Peyer's patch (tissue), 4 donors: ENCODE data around the gene TRIM46. TPM values are rescaled to one million over a fixed set of nuclear protein-coding genes. Genes with fewer than 3 reads are reported as not detected.
"Not testable (repeated sequence)": the region's sequence is repeated elsewhere in the genome, so short reads cannot be mapped to it uniquely, and the experiment has no call there.

Experiments used
- DNase-seq, 3 donors: peaks; one replicate each; pipeline ENCODE4 v3.0.0-alpha.2; 2017 to 2019
- H3K27ac ChIP-seq, 4 donors: fragments of 200-600 bp; sonication (generic); one replicate each; pipeline ENCODE4 v1.5.1; 2016 to 2019
- H3K27me3 ChIP-seq, 2 donors: fragments of 200-600 bp; sonication (generic); one replicate each; pipeline ENCODE4 v1.5.1; 2019
- H3K36me3 ChIP-seq, 3 donors: fragments of 200-600 bp; sonication (generic); one replicate each; pipeline ENCODE4 v1.5.1; 2016 to 2019
- H3K4me1 ChIP-seq, 4 donors: fragments of 200-600 bp; sonication (generic); one replicate each; pipeline ENCODE4 v1.5.1; 2016 to 2019
- H3K4me3 ChIP-seq, 4 donors: fragments of 200-600 bp; sonication (generic); 1 replicate in 3 of 4; 2 replicates in 1 of 4; pipeline ENCODE4 v1.5.1; 2016 to 2019; ENCODE audit warnings: mild to moderate bottlenecking in 1 of 4
- H3K9me3 ChIP-seq, 4 donors: fragments of 200-600 bp; sonication (generic); one replicate each; pipeline ENCODE4 v1.5.1; 2016 to 2019; ENCODE audit warnings: mild to moderate bottlenecking in 1 of 4
- POLR2A ChIP-seq, 2 donors: fragments of 450-650 bp; IDR thresholded peaks; one replicate each; pipeline ENCODE4 v1.5.1; 2017; ENCODE audit warnings: antibody characterized with exemption in 2 of 2, mild to moderate bottlenecking in 2 of 2, moderate library complexity in 2 of 2
- total RNA-seq, 4 donors: library from RNA; depleted of rRNA; stranded (reverse); fragments of >200 nt; gene quantifications; one replicate each; pipeline ENCODE4 v1.1.0, GENCODE V29; 2016
- TF ChIP-seq, protein P1 (sequence below), 6 experiments: fragments of 450-650 bp in 4 of 6; fragments of 200-600 bp in 2 of 6; sonication (generic) in 1 of 6; IDR thresholded peaks; one replicate each; pipeline ENCODE4 v1.5.1; 2017 to 2019; ENCODE audit warnings: antibody characterized with exemption in 6 of 6, mild to moderate bottlenecking in 3 of 6, moderate library complexity in 1 of 6

Gene TRIM46
- total RNA-seq, 4 donors from 2014 or later, result not detected

GRCh38 chr1:155140630-155140953 lies 33.1 kb upstream of the TRIM46 start:
- DNase-seq, result no peak
- Histone ChIP-seq H3K36me3 (peaks cover 0 to 4% (median 0%) of the 10 kb centered on the region in 3 donors), H3K4me3 (peak overlapping the region; percentile 56 to 84 (median 60)), H3K27me3 (no peaks in the 10 kb centered on the region), H3K4me1 (peaks cover 0 to 33% (median 7%) of the 10 kb centered on the region in 4 donors), H3K9me3 (no peaks in the 10 kb centered on the region), H3K27ac (peak overlapping the region in 3 of 4 donors; percentile 80 to 93 (median 92))
- TF ChIP-seq POLR2A (IDR thresholded peaks at IDR 0.05), result no peak
- TF ChIP-seq, protein P1, sequence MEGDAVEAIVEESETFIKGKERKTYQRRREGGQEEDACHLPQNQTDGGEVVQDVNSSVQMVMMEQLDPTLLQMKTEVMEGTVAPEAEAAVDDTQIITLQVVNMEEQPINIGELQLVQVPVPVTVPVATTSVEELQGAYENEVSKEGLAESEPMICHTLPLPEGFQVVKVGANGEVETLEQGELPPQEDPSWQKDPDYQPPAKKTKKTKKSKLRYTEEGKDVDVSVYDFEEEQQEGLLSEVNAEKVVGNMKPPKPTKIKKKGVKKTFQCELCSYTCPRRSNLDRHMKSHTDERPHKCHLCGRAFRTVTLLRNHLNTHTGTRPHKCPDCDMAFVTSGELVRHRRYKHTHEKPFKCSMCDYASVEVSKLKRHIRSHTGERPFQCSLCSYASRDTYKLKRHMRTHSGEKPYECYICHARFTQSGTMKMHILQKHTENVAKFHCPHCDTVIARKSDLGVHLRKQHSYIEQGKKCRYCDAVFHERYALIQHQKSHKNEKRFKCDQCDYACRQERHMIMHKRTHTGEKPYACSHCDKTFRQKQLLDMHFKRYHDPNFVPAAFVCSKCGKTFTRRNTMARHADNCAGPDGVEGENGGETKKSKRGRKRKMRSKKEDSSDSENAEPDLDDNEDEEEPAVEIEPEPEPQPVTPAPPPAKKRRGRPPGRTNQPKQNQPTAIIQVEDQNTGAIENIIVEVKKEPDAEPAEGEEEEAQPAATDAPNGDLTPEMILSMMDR (IDR thresholded peaks at IDR 0.05), result no peak

GRCh38 chr1:155141749-155142148 lies 31.9 kb upstream of the TRIM46 start:
- Histone ChIP-seq H3K36me3 (peaks cover 0 to 4% (median 0%) of the 10 kb centered on the region in 3 donors), H3K27me3 (no peaks in the 10 kb centered on the region), H3K9me3 (no peaks in the 10 kb centered on the region), H3K4me3 (no peak overlapping the region), H3K27ac (no peak overlapping the region), H3K4me1 (peaks cover 0 to 30% (median 6%) of the 10 kb centered on the region in 4 donors)
- DNase-seq, result no peak
- TF ChIP-seq, protein P1 (IDR thresholded peaks at IDR 0.05), result no peak
- no peak for TF ChIP-seq POLR2A (IDR thresholded peaks at IDR 0.05)

DNA sequence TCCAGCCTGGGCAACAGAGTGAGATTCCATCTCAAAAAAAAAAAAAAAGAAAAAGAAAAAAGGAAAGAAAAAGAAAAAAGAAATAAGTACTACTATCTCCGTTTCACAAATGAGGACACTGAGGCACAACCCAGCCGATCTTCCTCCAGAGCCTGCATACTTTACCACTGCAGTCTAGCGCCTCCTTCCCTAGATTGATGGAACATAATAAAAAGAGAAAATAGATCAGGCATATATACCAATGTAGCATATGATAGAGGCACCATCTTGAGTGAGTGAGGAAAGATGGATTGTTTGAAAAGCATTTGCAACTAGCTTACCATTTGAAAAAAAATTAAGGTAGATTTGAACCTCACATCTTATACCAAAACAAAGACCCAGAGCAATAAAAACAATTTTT lies 28.2 kb upstream of the TRIM46 start:
- no peak for DNase-seq
- no peak for TF ChIP-seq POLR2A (IDR thresholded peaks at IDR 0.05)
- TF ChIP-seq, protein P1 (IDR thresholded peaks at IDR 0.05), result no peak
- no peaks in the 10 kb centered on the region for H3K27me3 ChIP-seq
- H3K36me3 ChIP-seq, result no peaks in the 10 kb centered on the region
- peaks cover 0 to 2% (median 0%) of the 10 kb centered on the region in 4 donors for H3K4me1 ChIP-seq
- H3K4me3 ChIP-seq, result no peak overlapping the region
- no peaks in the 10 kb centered on the region for H3K9me3 ChIP-seq
- H3K27ac ChIP-seq, result no peak overlapping the region

- not testable (repeated sequence) for H3K36me3 ChIP-seq, H3K4me3 ChIP-seq, H3K4me1 ChIP-seq, H3K27me3 ChIP-seq, H3K9me3 ChIP-seq, H3K27ac ChIP-seq, DNase-seq
Observed at GRCh38 chr1:155155996-155156643, 17.5 kb upstream of the TRIM46 start.

DNA sequence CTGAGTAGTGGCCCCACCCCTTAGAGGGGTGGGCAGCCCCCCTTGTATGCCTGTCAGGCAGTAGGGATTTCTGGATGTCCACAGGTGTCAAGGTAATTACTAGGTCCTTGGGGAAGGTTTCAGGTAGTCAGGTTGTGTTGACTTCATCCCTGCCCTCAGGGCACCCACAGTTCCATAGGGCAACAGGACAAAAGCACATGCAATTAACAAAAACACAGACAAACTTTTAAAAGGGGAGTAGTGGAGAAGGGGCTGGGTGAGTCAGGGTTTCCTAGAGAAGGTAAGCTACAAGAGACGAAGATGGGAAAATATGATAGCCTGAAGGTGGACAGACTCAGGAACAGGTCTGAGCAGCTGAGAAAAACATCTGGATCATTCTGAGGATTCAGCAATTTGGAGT lies 14.7 kb upstream of the TRIM46 start:
- no peak for DNase-seq
- no peaks in the 10 kb centered on the region for H3K4me1 ChIP-seq

DNA sequence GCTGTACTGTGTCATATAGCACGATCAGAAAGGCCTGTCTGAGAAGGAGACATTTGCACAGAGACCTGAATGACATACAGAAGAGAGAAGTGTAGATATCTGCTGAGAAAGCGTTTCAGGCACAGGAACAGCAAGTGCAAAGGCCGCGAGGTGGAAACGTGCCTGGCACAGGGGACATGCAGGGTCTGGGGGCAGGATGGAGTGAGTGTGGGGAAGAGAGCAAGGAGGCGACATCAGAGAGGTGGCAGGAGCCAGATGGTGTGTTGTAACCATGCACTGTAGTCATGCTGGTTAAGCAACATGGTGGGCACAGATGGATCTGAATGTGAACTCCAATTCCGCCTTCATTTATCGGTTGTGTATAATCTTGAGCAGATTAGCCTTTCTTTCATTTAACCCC lies 13.5 kb upstream of the TRIM46 start:
- no peak for DNase-seq

More for the DNA sequence above, 14.7 kb upstream of the TRIM46 start:
- Histone ChIP-seq H3K4me3 (no peak overlapping the region), H3K9me3 (no peaks in the 10 kb centered on the region), H3K27me3 (no peaks in the 10 kb centered on the region), H3K27ac (no peak overlapping the region), H3K36me3 (no peaks in the 10 kb centered on the region)
- no peak for TF ChIP-seq POLR2A (IDR thresholded peaks at IDR 0.05)
- TF ChIP-seq, protein P1 (IDR thresholded peaks at IDR 0.05), result no peak

GRCh38 chr1:155162631-155163030 lies 11.0 kb upstream of the TRIM46 start:
- H3K36me3 ChIP-seq, H3K27me3 ChIP-seq, H3K4me3 ChIP-seq, H3K9me3 ChIP-seq, H3K27ac ChIP-seq, DNase-seq: not testable (repeated sequence)
- peaks cover 0 to 12% (median 4%) of the 10 kb centered on the region in 4 donors for H3K4me1 ChIP-seq

More for the DNA sequence above, 13.5 kb upstream of the TRIM46 start:
- TF ChIP-seq, protein P1 (IDR thresholded peaks at IDR 0.05), result no peak
- no peak for TF ChIP-seq POLR2A (IDR thresholded peaks at IDR 0.05)
- Histone ChIP-seq H3K36me3 (no peaks in the 10 kb centered on the region), H3K27ac (no peak overlapping the region), H3K4me3 (no peak overlapping the region), H3K4me1 (no peaks in the 10 kb centered on the region), H3K9me3 (no peaks in the 10 kb centered on the region), H3K27me3 (no peaks in the 10 kb centered on the region)

DNA sequence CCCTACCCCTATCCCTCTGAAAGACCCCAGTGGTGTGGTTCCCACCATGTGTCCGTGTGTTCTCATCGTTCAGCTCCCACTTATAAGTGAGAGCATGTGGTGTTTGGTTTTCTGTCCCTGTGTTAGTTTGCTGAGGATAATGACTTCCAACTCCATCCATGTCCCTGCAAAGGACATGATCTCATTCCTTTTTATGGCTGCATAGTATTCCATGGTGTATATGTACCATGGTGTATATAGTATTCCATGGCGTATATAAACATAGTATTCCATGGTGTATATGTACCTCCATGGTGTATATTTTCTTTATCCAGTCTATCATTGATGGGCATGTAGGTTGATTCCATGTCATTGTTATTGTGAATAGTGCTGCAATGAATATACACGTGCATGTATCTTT lies 9.9 kb upstream of the TRIM46 start:
- H3K36me3 ChIP-seq, H3K9me3 ChIP-seq, H3K4me3 ChIP-seq, H3K27me3 ChIP-seq, DNase-seq, H3K27ac ChIP-seq: not testable (repeated sequence)
- peaks cover 0 to 18% (median 5%) of the 10 kb centered on the region in 4 donors for H3K4me1 ChIP-seq

- peak in 1 of 3 donors; percentile 4 for DNase-seq
- H3K4me3 ChIP-seq, H3K9me3 ChIP-seq, H3K36me3 ChIP-seq, H3K27ac ChIP-seq, H3K27me3 ChIP-seq: not testable (repeated sequence)
- H3K4me1 ChIP-seq, result peaks cover 0 to 18% (median 5%) of the 10 kb centered on the region in 4 donors
Observed at GRCh38 chr1:155164625-155165024, 9.0 kb upstream of the TRIM46 start.
